Fibroblast of peridontal ligament (primary cell): Measurements from ENCODE around the gene DIP2C.
A peak's percentile ranks its signal among the peaks of the same experiment; 100 is the strongest.
"Not testable (repeated sequence)": the region's sequence is repeated elsewhere in the genome, so short reads cannot be mapped to it uniquely, and the experiment has no call there.

ENCODE experiments used
- DNase-seq: peaks from one replicate; pipeline ENCODE4 v3.0.0-alpha.2; 2010; ENCODE audit errors: extremely low read depth

Gene DIP2C

DNA sequence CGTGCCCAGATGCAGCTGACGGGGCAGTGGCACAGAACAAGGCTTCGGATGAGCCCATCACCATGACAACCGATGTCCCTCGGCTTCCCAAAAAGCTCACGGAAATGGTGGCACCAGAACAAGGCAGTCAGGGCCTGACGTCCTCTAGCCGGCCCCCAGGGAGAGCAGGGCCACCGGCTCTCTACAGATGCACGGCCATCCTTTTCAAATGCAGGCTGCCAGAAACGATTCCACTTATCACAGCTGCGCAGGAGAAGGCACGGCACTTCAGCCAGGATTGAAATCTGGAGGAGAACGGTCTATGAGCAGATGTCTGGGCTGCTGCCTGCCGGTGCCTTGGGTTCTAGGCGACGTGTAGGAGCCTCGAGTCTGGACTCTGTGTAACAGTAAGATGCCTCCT, 330.4 kb downstream of the DIP2C start:
- DNase-seq = no peak

- no peak for DNase-seq
These were observed 332.1 kb downstream of the DIP2C start for GRCh38 chr10:357201-357950.

DNA sequence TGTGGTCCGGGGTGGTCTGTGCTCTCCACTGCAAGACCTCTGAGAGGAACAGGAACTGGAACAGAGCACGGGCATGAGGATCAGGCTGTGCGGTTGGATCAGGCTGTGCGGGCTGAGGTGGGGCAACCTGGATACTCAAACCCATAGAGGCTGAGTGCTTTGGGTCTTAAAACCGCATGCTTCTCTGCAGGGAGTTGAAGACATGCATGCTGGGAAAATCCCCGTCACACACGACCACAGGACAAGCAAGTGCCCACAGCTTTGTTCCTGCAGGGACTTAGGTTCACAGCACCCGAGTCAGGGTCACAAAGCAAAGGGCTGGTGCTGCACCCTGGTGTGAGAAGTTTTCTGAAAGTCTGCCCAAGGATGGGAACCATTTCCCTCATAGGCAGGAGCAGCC, 333.0 kb downstream of the DIP2C start:
- no peak for DNase-seq

- DNase-seq = no peak
These were observed 334.4 kb downstream of the DIP2C start for GRCh38 chr10:354901-355617.

DNA sequence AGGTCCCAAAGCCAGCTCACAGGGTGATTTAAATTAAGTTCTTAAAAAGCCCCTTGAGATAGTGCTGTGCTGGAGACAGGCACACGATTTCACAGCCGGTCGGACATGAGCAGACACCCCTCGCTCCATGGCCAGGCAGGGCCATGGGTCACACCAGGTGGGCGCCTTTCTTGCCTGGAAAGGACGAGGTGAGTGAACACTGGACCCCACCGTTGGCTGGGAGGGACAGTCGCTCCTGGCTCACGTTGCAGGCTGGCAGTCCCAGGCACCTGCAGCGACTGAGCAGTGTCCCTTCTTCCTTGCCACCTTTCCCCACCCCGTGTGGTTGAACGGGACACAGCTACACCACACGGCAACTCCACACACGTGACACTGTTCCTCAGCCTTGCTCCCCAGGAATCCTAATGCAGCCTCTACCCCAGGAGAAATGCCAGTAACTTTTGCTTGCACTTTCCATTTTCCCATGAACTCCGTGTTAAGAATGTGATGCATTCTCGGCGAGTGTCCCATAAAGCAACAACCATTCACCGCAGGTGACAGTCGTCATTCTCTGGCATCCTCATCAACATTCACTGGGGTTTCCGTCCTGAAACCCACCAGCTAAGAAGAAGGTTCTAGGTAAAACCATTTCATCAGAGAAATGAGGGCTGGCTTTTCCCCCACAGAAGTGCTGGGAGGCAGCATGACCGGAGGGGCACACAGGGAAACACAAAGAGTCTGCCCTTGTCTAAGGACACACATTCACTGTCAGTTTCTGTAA, 336.8 kb downstream of the DIP2C start:
- DNase-seq = no peak

DNA sequence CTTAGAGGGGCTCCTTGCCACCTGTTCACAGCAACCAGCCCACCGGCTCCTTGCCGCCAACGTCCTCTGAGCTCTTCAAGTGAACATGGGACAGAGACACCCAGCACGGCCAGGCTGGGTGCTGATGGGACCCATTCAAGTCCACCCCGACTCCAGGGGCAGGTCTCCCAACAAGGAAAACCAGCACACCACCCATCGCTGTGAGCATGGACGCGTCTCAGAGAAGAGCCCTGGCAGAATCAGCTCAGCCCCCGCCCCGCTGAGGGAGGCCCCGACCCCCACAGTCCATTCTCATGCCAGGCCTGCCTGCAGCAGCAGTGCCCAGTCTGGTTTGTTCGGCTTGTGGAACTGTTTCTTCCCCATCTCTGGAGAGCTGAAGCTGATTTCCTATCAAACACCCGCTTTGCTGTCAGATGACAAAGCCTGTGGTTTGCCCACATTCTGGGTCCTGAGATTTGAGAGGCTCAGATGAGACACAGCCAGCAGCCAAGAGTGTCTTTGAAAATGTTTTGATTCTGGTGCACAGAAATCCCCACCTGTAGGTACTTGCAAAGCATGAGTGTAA, 337.6 kb downstream of the DIP2C start:
- no peak for DNase-seq

- DNase-seq = no peak
These were observed 338.4 kb downstream of the DIP2C start for GRCh38 chr10:350981-351501.

- no peak for DNase-seq
These were observed 340.4 kb downstream of the DIP2C start for GRCh38 chr10:349081-349480.

DNA sequence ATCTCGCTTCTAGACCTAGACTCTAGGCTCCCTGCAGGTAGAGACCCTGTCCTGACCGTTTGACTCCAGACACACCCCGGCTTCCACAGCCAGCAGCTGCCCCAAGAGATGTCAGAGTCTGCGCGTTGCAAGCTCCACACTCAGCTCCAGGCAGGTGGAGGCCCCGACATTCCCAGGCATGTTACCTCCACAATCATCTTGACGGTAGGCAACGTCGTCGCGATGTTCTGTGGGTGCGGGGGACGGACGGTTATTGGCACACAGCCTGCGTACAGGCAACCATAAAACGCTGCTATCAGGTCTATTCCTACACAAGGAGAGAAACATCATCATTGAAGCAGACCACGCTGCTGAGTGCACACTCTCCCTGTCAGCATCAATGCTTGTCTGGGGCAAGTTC, 341.0 kb downstream of the DIP2C start:
- DNase-seq = no peak

DNA sequence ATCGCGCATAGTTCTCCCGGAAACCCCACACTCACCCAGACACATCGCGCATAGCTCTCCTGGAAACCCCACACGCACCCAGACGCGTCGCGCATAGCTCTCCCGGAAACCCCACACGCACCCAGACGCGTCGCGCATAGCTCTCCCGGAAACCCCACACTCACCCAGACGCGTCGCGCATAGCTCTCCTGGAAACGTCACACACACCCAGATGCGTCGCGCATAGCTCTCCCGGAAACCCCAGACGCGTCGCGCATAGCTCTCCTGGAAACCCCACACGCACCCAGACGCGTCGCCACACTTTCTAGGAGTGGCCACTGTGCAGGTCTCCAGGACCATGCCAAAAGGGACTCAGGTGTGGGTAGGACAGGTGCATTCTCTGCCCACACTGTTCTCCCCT, 341.7 kb downstream of the DIP2C start:
- not testable (repeated sequence) for DNase-seq

- DNase-seq = not testable (repeated sequence)
These were observed 342.3 kb downstream of the DIP2C start for GRCh38 chr10:347190-347589.

DNA sequence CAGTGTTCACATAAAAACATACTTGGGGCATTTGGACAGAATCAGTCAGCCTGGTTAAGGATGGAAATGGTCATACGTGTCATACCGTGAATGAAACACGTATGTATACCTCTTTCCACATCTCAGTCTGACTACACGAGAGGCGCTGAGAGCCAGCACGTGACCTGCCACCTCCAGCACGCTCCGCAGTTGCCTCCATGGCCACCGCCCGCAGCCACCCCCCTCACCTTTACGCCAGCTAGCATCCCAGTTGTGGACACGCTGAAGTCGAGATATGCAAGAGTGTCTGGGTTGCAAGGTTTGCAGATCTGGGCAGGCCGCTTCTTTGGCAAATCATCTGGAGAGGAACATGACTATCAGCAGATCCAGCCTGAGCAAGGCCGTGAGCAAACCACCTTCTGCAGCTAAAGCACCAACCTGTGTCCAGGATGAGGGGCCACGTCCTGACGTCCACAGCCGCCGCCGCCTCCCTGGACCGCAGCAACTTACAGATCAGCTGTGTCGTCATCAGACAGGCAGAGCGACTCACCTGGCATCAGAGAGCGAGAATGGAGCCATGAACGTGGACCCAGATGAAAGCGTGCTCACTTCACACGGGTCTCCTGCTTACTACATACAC, 344.8 kb downstream of the DIP2C start:
- no peak for DNase-seq

DNA sequence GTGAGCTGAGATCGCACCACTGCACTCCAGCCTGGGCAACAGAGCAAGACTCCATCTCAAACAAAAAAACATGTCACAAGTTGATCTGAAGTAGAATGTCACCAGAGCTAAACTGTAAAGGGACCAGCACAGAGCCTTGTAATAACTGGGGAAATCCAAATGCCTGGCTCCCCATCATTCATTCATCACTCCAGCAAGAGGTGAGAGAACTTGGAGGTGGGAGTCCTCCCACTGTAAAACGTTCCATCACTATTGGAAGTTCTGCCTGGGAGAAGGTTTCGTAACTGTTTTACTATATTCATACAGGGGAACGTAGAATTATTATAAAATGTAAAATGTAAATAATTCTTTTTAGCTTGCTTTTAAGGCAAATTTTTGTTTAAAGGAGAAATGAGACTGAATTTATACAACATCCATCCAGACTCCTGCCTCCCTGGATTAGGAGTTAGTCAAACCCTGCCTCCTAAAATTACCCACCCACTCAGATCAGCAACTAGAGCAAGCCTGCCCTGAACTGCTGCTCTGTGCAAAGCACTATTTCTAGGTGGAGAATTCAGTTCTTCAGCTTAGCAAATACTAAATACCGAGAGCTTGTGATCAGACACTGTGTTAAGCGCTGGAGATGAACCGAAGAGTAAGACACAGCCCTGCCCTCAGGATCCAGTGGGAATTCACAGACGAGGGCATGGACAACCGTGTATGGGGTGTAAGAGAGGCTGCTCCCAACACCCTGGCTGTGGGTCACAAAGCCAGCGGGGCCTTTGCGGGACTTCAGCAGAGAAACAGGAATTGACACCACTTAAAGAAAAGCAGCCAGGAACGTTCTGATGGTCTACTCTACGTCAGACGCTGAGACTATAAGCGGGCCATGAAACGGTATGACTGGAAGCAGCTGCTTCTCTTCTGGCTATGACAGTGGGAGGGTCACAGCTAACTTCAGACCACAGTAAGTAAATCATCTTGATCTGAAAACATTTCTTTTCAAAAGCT, 345.9 kb downstream of the DIP2C start:
- DNase-seq = no peak

- no peak for DNase-seq
These were observed 348.3 kb downstream of the DIP2C start for GRCh38 chr10:341081-341740.

- DNase-seq = no peak
These were observed 348.8 kb downstream of the DIP2C start for GRCh38 chr10:340646-341045.

DNA sequence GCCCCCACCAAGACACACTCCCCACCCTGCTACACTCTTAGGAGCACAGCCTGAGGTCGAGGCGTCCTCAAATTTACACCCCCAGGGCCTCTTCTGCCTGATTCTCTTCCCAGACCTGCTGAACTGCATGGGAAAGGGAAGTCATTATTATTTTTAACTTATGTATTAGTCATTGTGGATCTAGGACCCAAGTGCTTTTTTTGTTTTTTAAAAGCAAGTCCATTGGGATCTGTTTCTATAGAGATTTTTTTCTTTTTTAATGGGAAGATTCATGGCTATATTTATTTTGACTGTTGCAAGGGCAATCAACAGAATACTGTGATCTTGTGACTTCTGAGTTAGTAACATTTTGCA, 350.5 kb downstream of the DIP2C start:
- DNase-seq = peak; percentile 11

DNA sequence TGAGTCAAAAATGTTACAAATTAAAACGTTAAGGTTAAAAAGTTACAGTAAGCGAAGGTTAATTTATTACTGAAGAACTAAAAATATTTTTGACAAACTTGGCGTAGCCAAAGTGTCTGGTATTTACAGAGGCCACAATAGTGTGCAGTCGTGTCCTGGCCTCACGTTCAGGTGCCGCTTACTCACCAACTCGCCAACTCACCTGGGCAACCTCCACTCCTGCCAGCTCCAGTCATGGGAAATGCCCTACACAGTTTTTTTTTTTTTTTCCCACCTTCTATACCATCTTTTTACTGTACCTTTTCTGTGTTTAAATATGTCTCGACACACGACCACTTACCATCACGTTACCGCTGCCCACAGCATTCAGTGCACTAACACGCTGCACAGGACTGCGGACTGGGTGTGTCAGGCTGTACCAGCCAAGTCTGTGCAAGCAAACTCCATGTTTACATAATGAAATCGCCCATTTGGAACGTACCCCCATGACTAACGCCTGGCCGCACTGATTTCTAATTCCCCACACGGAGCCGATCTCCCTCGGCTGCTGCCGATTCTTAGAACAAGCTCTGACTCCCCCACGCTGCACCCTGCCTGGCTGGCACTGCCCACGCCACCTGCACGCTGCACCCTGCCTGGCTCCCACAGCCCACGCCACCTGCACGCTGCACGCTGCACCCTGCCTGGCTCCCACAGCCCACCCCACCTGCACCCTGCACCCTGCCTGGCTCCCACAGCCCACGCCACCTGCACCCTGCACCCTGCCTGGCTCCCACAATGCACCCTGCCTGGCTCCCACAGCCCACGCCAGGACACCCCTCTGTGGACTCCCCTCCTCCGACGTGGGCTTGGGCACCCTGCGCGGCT, 351.1 kb downstream of the DIP2C start:
- DNase-seq = peak; percentile 9

DNA sequence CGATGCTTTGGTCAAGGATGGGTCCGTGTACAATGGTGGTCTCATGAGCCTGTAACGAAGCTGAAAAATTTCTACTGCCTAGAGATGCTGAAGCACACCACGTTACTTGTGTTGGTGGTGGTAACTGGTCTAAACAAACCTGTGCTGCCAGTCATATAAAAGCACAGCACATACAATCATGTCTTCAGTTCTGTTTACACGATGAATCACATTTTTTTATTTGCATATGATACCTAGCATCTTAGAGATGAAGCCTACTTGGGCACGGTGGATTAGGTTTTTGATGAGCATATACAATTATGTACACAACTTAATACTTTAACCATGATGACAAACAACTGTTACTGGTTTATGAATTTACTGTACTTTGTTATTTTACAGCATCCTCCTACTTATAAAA, 353.2 kb downstream of the DIP2C start:
- no peak for DNase-seq
